HepG2 (cell line): ENCODE data around the gene TPST1. TPM values are rescaled to one million over a fixed set of nuclear protein-coding genes. Genes with fewer than 3 reads are reported as not detected.

Experiments
- BATF2 ChIP-seq: sonication (generic); formaldehyde crosslinking; IDR thresholded peaks from 2 replicates; pipeline ENCODE4 v1.8.0; 2022; ENCODE audit warnings: mild to moderate bottlenecking, missing genetic modification reagents, moderate library complexity
- BRF2 ChIP-seq: sonication (generic); formaldehyde crosslinking; IDR thresholded peaks from 2 replicates; pipeline ENCODE4 v1.8.1; 2022; ENCODE audit warnings: mild to moderate bottlenecking, missing genetic modification reagents
- DPF2 ChIP-seq: sonication (generic); formaldehyde crosslinking; IDR thresholded peaks from 2 replicates; pipeline ENCODE4 v1.4.0; 2020; ENCODE audit warnings: mild to moderate bottlenecking, low read depth, missing genetic modification reagents, borderline replicate concordance
- FOSL2 ChIP-seq: sonication (generic); formaldehyde crosslinking; IDR thresholded peaks from 2 replicates; pipeline ENCODE4 v1.4.0; 2020; ENCODE audit warnings: missing genetic modification reagents
- GATAD1 ChIP-seq: IDR thresholded peaks from 2 replicates; pipeline ENCODE4 v1.6.1; 2016; ENCODE audit warnings: missing genetic modification reagents, missing compliant biosample characterization
- HNRNPH1 ChIP-seq: fragments of 200-400 bp; formaldehyde crosslinking; optimal IDR thresholded peaks from 2 replicates; pipeline ENCODE3; 2017; ENCODE audit warnings: mild to moderate bottlenecking, low read depth, low read length
- JDP2 ChIP-seq: sonication (generic); formaldehyde crosslinking; IDR thresholded peaks from 2 replicates; pipeline ENCODE4 v1.8.1; 2022; ENCODE audit warnings: missing genetic modification reagents, borderline replicate concordance
- MEIS2 ChIP-seq: sonication (generic); formaldehyde crosslinking; IDR thresholded peaks from 2 replicates; pipeline ENCODE4 v1.9.0; 2021; ENCODE audit warnings: mild to moderate bottlenecking, missing genetic modification reagents
- RORA ChIP-seq: sonication (generic); formaldehyde crosslinking; IDR thresholded peaks from 2 replicates; pipeline ENCODE4 v1.5.0; 2020; ENCODE audit warnings: mild to moderate bottlenecking, missing genetic modification reagents, moderate library complexity
- SOX6 ChIP-seq, 2 experiments: fragments of 450-650 bp in 1 of 2; sonication (generic) in 1 of 2; formaldehyde crosslinking in 1 of 2; IDR thresholded peaks; 2 replicates each; pipeline versions ENCODE4 v1.4.0 to v1.6.1; 2017 to 2020; ENCODE audit warnings: antibody characterized with exemption in 1 of 2, mild to moderate bottlenecking in 1 of 2, missing genetic modification reagents in 1 of 2
- TBP ChIP-seq: sonication (generic); formaldehyde crosslinking; IDR thresholded peaks from 2 replicates; pipeline ENCODE4 v1.5.0; 2020; ENCODE audit warnings: missing genetic modification reagents
- THAP7 ChIP-seq: sonication (generic); formaldehyde crosslinking; IDR thresholded peaks from 2 replicates; pipeline ENCODE4 v1.8.1; 2023; ENCODE audit warnings: mild to moderate bottlenecking, missing genetic modification reagents
- ZBTB33 ChIP-seq: sonication (generic); formaldehyde crosslinking; IDR thresholded peaks from 2 replicates; pipeline ENCODE4 v1.4.0; 2020; ENCODE audit warnings: missing genetic modification reagents
- ZNF101 ChIP-seq: sonication (generic); formaldehyde crosslinking; IDR thresholded peaks from 2 replicates; pipeline ENCODE4 v1.4.0; 2020; ENCODE audit warnings: mild to moderate bottlenecking, low read depth, missing genetic modification reagents, borderline replicate concordance
- ZNF232 ChIP-seq: sonication (generic); formaldehyde crosslinking; IDR thresholded peaks from 2 replicates; pipeline ENCODE4 v1.4.0; 2020; ENCODE audit warnings: missing genetic modification reagents, borderline replicate concordance
- ZNF552 ChIP-seq: sonication (generic); formaldehyde crosslinking; IDR thresholded peaks from 2 replicates; pipeline ENCODE4 v1.9.0; 2022; ENCODE audit warnings: missing genetic modification reagents, mild to moderate bottlenecking, borderline replicate concordance
- ZNF614 ChIP-seq: IDR thresholded peaks from 2 replicates; pipeline ENCODE4 v1.6.1; 2018; ENCODE audit warnings: missing biosample characterization, missing genetic modification reagents, inconsistent platforms, borderline replicate concordance
- polyA plus RNA-seq, 8 experiments: library from polyadenylated mRNA; depleted of rRNA in 3 of 8; stranded (reverse) in 7 of 8; unstranded in 1 of 8; fragments of >200 nt; fragmentation: Illumina TruSeq in 4 of 8; extraction: Trizol in 4 of 8; gene quantifications; 2 replicates each; pipeline versions ENCODE4 v1.2.1 to v1.2.3, GENCODE V29; 2011 to 2016; ENCODE audit warnings: low read depth in 4 of 8, missing spikeins in 1 of 8, mixed read lengths in 1 of 8; ENCODE audit not compliant: insufficient read depth in 1 of 8
- total RNA-seq, 5 experiments: library from RNA; depleted of rRNA; stranded (reverse); fragments of >200 nt; fragmentation: Illumina TruSeq; extraction: Trizol; gene quantifications; 2 replicates each; pipeline ENCODE4 v1.2.3, GENCODE V29; 2016; ENCODE audit warnings: low read depth in 1 of 5
- TF ChIP-seq, protein P1 (sequence below): IDR thresholded peaks from 2 replicates; pipeline ENCODE4 v1.6.1; 2016
- TF ChIP-seq, protein P2 (sequence below): sonication (generic); formaldehyde crosslinking; IDR thresholded peaks from 2 replicates; pipeline ENCODE4 v1.8.0; 2022; ENCODE audit warnings: mild to moderate bottlenecking, missing genetic modification reagents, borderline replicate concordance
- TF ChIP-seq, protein P3 (sequence below): conservative IDR thresholded peaks from 2 replicates; pipeline ENCODE4 v1.6.1; 2018; ENCODE audit warnings: missing genetic modification reagents

TPST1 gene
- total and polyA plus RNA-seq, 2 of the 13 experiments (the other 11 are each of a cell fraction or from before 2014, with no cell fraction given) = 24.3 to 34.1 TPM

DNA sequence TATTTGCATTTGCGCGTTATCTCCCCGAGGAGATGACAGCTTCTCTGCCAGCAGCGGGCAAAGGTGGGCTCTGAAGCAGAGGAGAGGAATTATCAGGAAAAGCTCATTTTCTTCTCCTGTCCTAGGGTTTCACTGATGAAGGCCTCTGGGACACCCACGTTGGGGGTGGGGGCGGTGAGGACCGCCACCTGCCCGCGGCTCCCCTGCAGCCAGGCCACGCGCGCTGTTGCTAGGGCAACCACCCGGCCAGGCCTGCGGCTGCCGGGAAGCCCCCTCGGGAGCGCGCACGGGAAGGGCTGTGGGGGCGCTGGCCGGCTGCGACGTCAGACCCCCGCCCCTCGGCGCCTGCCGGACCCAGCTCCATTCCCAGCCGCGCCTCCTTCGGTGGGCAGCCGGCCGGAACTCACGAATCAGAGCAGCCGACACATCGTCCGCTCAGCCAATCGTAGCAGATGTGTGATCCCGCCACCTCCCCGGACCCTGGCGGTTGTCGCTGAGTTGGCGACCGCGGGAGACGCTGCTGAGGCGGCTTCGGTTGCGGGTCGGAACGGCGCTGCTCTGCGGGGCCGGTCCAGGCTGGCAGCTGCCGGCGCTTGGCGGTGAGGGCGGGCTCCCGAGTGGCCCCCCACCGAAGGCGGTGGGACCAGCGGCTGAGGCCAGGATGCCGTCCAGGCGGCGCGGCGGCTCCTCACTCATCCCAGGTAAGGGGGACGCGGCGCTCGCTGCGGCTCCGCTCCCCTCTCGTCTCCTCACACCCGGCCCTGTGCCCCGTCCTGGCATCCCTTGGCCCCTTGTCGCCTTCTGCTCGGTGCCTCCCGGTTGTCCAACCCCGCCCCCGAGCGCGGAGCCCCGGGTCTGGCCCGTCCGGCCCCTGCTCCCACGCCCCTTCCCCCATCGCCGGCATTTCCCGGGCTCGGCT lies at the start of gene TPST1 (continued):
- TF ChIP-seq SOX6 (IDR thresholded peaks at IDR 0.05) = no peak
- TF ChIP-seq SOX6 (CRISPR knock-in tag; IDR thresholded peaks at IDR 0.05) = no peak
- TF ChIP-seq, protein P1, sequence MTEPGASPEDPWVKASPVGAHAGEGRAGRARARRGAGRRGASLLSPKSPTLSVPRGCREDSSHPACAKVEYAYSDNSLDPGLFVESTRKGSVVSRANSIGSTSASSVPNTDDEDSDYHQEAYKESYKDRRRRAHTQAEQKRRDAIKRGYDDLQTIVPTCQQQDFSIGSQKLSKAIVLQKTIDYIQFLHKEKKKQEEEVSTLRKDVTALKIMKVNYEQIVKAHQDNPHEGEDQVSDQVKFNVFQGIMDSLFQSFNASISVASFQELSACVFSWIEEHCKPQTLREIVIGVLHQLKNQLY = 0 out of 2 replicates have a peak, but pooled peaks have one; percentile 25
- no peak for TF ChIP-seq ZNF101 (CRISPR knock-in tag)
- 0 out of 2 replicates have a peak, but pooled peaks have one; percentile 15 for TF ChIP-seq MEIS2 (CRISPR knock-in tag)
- TF ChIP-seq BATF2 (CRISPR knock-in tag) = no peak
- no peak for TF ChIP-seq HNRNPH1
- TF ChIP-seq BRF2 (CRISPR knock-in tag) = no peak
- TF ChIP-seq THAP7 (CRISPR knock-in tag) = no peak
- TF ChIP-seq RORA (CRISPR knock-in tag) = no peak
- TF ChIP-seq FOSL2 (CRISPR knock-in tag) = 0 out of 2 replicates have a peak, but pooled peaks have one; percentile 53
- TF ChIP-seq, protein P2, sequence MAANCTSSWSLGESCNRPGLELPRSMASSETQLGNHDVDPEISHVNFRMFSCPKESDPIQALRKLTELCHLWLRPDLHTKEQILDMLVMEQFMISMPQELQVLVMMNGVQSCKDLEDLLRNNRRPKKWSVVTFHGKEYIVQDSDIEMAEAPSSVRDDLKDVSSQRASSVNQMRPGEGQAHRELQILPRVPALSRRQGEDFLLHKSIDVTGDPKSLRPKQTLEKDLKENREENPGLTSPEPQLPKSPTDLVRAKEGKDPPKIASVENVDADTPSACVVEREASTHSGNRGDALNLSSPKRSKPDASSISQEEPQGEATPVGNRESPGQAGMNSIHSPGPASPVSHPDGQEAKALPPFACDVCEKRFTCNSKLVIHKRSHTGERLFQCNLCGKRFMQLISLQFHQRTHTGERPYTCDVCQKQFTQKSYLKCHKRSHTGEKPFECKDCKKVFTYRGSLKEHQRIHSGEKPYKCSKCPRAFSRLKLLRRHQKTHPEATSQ (CRISPR knock-in tag) = no peak
- TF ChIP-seq ZNF552 (CRISPR knock-in tag) = no peak
- peak; percentile 70 for TF ChIP-seq GATAD1 (CRISPR knock-in tag)
- TF ChIP-seq ZNF232 (CRISPR knock-in tag) = peak; percentile 38; the same call in 1 of the 2 replicates
- TF ChIP-seq JDP2 = no peak
- TF ChIP-seq, protein P3, sequence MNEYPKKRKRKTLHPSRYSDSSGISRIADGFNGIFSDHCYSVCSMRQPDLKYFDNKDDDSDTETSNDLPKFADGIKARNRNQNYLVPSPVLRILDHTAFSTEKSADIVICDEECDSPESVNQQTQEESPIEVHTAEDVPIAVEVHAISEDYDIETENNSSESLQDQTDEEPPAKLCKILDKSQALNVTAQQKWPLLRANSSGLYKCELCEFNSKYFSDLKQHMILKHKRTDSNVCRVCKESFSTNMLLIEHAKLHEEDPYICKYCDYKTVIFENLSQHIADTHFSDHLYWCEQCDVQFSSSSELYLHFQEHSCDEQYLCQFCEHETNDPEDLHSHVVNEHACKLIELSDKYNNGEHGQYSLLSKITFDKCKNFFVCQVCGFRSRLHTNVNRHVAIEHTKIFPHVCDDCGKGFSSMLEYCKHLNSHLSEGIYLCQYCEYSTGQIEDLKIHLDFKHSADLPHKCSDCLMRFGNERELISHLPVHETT = no peak
- no peak for TF ChIP-seq DPF2 (CRISPR knock-in tag)
- no peak for TF ChIP-seq TBP (CRISPR knock-in tag)
- TF ChIP-seq ZNF614 = peak; percentile 62; the same call in 1 of the 2 replicates
- no peak for TF ChIP-seq ZBTB33
